KMS-11 (cell line): ENCODE results near the gene RP2.

Experiments
- H2AFZ ChIP-seq: fragments of 200-600 bp; sonication (generic); 2 replicates; pipeline ENCODE4 v1.6.1; 2016; ENCODE audit warnings: antibody characterized with exemption, mixed run types, low read depth
- H3K27ac ChIP-seq: fragments of 200-600 bp; sonication (generic); 2 replicates; pipeline ENCODE4 v1.6.1; 2016; ENCODE audit warnings: mild to moderate bottlenecking, mixed run types
- H3K27me3 ChIP-seq: fragments of 200-600 bp; sonication (generic); 2 replicates; pipeline ENCODE4 v1.6.1; 2017; ENCODE audit warnings: mild to moderate bottlenecking, low read depth, mixed run types, moderate library complexity; ENCODE audit not compliant: insufficient read depth
- H3K36me3 ChIP-seq: fragments of 200-600 bp; sonication (generic); 2 replicates; pipeline ENCODE4 v1.6.1; 2017; ENCODE audit warnings: mild to moderate bottlenecking, mixed run types; ENCODE audit not compliant: insufficient read depth
- H3K4me1 ChIP-seq: fragments of 200-600 bp; sonication (generic); 2 replicates; pipeline ENCODE4 v1.6.1; 2016; ENCODE audit warnings: mild to moderate bottlenecking, low read depth, mixed run types; ENCODE audit not compliant: poor library complexity, severe bottlenecking
- H3K4me2 ChIP-seq: fragments of 200-600 bp; sonication (generic); 2 replicates; pipeline ENCODE4 v1.7.0; 2016; ENCODE audit warnings: mild to moderate bottlenecking, mixed run types
- H3K4me3 ChIP-seq: fragments of 200-600 bp; sonication (generic); IDR thresholded peaks from 2 replicates; pipeline ENCODE4 v1.6.1; 2017; ENCODE audit warnings: low read depth, low read length, mixed read lengths; ENCODE audit not compliant: insufficient read depth
- H3K79me2 ChIP-seq: fragments of 200-600 bp; sonication (generic); 2 replicates; pipeline ENCODE4 v1.6.1; 2016; ENCODE audit warnings: low read depth, mixed run types; ENCODE audit not compliant: insufficient read depth
- H3K9ac ChIP-seq: fragments of 200-600 bp; sonication (generic); 2 replicates; pipeline ENCODE4 v1.6.1; 2016; ENCODE audit warnings: mild to moderate bottlenecking, mixed run types
- H4K20me1 ChIP-seq: fragments of 200-600 bp; sonication (generic); 2 replicates; pipeline ENCODE4 v1.6.1; 2016; ENCODE audit warnings: mild to moderate bottlenecking, mixed run types; ENCODE audit not compliant: insufficient read depth
- TF ChIP-seq, protein P1 (sequence below): fragments of 200-600 bp; sonication (generic); conservative IDR thresholded peaks from 2 replicates; pipeline ENCODE4 v1.6.1; 2017; ENCODE audit warnings: low read depth, mild to moderate bottlenecking, antibody characterized with exemption, low read length, moderate library complexity, mixed read lengths

RP2 gene

DNA sequence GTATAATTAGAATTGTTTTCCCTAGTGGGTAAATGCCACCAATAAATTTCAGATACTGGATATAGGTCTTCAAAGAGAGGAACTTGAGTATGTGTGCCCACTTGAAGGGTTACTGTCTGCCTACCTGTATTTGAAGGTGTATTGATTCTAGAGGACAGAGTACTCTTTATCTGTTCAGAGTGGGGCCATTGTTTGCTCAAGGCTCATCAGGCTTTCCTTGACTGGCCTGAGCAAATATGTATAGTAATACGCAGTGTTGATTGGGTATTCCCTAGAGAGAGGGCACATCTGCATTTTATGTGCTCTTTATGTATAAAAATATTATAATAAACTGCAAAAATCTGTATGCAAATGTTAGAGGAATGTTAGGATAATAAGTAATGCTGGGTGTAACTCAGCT, 23.7 kb downstream of the RP2 start:
- H4K20me1 ChIP-seq, result no peaks in the 10 kb centered on the region
- H3K4me3 ChIP-seq, result no peak overlapping the region
- H3K9ac ChIP-seq, result no peak overlapping the region
- TF ChIP-seq, protein P1, sequence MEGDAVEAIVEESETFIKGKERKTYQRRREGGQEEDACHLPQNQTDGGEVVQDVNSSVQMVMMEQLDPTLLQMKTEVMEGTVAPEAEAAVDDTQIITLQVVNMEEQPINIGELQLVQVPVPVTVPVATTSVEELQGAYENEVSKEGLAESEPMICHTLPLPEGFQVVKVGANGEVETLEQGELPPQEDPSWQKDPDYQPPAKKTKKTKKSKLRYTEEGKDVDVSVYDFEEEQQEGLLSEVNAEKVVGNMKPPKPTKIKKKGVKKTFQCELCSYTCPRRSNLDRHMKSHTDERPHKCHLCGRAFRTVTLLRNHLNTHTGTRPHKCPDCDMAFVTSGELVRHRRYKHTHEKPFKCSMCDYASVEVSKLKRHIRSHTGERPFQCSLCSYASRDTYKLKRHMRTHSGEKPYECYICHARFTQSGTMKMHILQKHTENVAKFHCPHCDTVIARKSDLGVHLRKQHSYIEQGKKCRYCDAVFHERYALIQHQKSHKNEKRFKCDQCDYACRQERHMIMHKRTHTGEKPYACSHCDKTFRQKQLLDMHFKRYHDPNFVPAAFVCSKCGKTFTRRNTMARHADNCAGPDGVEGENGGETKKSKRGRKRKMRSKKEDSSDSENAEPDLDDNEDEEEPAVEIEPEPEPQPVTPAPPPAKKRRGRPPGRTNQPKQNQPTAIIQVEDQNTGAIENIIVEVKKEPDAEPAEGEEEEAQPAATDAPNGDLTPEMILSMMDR, result no peak
- H3K79me2 ChIP-seq, result no peaks in the 10 kb centered on the region
- no peak overlapping the region for H2AFZ ChIP-seq
- no peak overlapping the region for H3K27ac ChIP-seq
- H3K27me3 ChIP-seq, result no peaks in the 10 kb centered on the region
- no peaks in the 10 kb centered on the region for H3K4me1 ChIP-seq
- H3K4me2 ChIP-seq, result no peak overlapping the region
- no peaks in the 10 kb centered on the region for H3K36me3 ChIP-seq

DNA sequence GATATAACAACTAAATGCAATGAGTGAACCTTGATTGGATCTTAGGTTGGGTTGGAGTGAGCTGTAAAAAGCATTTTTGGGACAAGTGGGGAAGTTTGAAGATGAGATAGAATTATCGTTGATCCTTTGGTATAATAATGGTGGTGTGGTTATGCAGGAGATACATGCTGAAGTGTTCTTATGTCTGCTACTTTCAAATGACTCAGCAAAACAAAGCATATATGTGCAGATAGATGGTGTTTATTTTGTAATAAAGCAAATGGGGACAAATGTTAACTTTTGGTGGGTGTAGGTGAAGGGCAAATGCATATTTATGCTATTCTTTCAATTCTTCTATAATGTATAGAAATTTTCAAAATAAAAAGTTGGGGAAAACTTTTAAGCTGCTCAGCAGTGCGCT, 26.2 kb downstream of the RP2 start:
- no peaks in the 10 kb centered on the region for H4K20me1 ChIP-seq
- TF ChIP-seq, protein P1, result no peak
- no peak overlapping the region for H3K4me3 ChIP-seq
- H3K79me2 ChIP-seq, result no peaks in the 10 kb centered on the region
- H2AFZ ChIP-seq, result no peak overlapping the region
- no peaks in the 10 kb centered on the region for H3K27me3 ChIP-seq
- no peak overlapping the region for H3K27ac ChIP-seq
- no peak overlapping the region for H3K9ac ChIP-seq
- no peaks in the 10 kb centered on the region for H3K4me1 ChIP-seq
- no peak overlapping the region for H3K4me2 ChIP-seq
- no peaks in the 10 kb centered on the region for H3K36me3 ChIP-seq

DNA sequence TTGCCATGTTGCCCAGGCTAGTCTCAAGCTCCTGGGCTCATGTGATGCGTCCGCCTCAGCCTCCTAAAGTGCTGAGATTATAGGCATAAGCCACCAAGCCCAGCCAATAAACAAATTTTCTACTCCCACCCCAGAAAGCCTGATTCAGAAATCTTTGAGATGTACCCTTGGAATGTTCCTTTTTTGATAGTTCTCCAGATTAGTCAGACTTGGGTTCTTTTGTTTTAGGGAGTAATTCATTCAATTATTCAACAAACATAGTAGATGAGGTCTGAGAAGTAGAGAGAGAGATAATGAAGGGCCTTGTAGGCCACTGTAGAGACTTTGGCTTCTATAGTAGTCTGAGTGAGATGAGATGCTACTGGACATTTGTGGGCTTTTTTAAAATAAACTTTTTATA, 27.8 kb downstream of the RP2 start:
- Histone ChIP-seq H2AFZ (no peak overlapping the region), H3K4me1 (no peaks in the 10 kb centered on the region), H3K36me3 (no peaks in the 10 kb centered on the region), H3K4me3 (no peak overlapping the region), H3K79me2 (no peaks in the 10 kb centered on the region), H4K20me1 (no peaks in the 10 kb centered on the region), H3K27ac (no peak overlapping the region), H3K9ac (no peak overlapping the region), H3K27me3 (no peaks in the 10 kb centered on the region), H3K4me2 (no peak overlapping the region)
- TF ChIP-seq, protein P1, result no peak

DNA sequence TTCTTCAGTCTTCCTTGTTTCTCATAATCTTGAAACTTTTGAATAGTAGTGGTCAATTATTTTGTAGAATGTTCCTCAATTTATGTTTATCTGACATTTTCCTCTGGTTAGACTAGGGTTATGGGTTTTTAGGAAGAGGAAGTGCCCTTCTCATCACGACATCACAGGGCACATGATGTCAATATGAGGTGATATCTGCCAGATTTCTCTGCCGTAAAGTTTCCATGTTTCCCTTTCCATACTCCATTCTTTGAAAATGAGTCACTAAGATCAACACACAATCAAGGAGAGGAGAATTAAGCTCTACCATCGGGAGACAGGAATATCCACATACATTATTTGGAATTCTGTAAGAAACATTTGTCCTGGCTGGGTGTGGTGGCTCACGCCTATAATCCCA, 28.4 kb downstream of the RP2 start:
- H2AFZ ChIP-seq, result no peak overlapping the region
- H3K4me2 ChIP-seq, result no peak overlapping the region
- no peaks in the 10 kb centered on the region for H3K36me3 ChIP-seq
- H4K20me1 ChIP-seq, result no peaks in the 10 kb centered on the region
- H3K4me1 ChIP-seq, result no peaks in the 10 kb centered on the region
- H3K4me3 ChIP-seq, result no peak overlapping the region
- no peaks in the 10 kb centered on the region for H3K27me3 ChIP-seq
- no peaks in the 10 kb centered on the region for H3K79me2 ChIP-seq
- TF ChIP-seq, protein P1, result no peak
- no peak overlapping the region for H3K9ac ChIP-seq
- no peak overlapping the region for H3K27ac ChIP-seq

DNA sequence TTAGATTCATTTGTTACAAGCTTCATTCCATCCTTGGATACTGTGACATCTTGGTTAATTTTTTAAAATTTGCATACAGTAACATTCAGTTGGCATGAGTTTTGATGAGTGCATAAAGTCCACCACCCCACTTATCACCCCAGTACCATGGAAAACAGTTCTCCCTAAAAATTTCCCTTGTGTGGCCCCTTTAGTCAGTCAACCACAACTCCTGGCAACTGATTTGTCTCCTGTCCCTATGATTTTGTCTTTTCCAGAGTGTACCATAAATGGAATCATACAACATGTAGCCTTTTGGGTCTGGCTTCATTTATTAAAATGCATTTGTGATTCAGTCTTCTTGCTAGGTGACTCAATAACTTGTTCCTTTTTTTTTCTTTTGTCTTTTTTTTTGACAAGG, 29.9 kb downstream of the RP2 start:
- no peak overlapping the region for H3K4me3 ChIP-seq
- TF ChIP-seq, protein P1, result no peak
- H3K4me1 ChIP-seq, result no peaks in the 10 kb centered on the region
- no peaks in the 10 kb centered on the region for H3K79me2 ChIP-seq
- H3K4me2 ChIP-seq, result no peak overlapping the region
- no peaks in the 10 kb centered on the region for H3K27me3 ChIP-seq
- no peak overlapping the region for H2AFZ ChIP-seq
- no peak overlapping the region for H3K27ac ChIP-seq
- H4K20me1 ChIP-seq, result no peaks in the 10 kb centered on the region
- H3K9ac ChIP-seq, result no peak overlapping the region
- H3K36me3 ChIP-seq, result no peaks in the 10 kb centered on the region
